OCI-LY1 (cell line): Measurements from ENCODE around the gene TMEM131.

ENCODE experiments used
- EZH2 ChIP-seq: fragments of 200-600 bp; sonication (generic), shearing (Covaris generic); IDR thresholded peaks from 2 replicates; pipeline ENCODE4 v1.8.0; 2017; ENCODE audit warnings: borderline replicate concordance, mixed run types, mild to moderate bottlenecking, antibody characterized with exemption, low read length, moderate library complexity, mixed read lengths
- TF ChIP-seq, protein P1 (sequence below): fragments of 200-600 bp; sonication (generic), shearing (Covaris generic); IDR thresholded peaks from 2 replicates; pipeline ENCODE4 v1.5.1; 2017; ENCODE audit warnings: mild to moderate bottlenecking, antibody characterized with exemption, low read length, moderate library complexity, mixed read lengths

DNA sequence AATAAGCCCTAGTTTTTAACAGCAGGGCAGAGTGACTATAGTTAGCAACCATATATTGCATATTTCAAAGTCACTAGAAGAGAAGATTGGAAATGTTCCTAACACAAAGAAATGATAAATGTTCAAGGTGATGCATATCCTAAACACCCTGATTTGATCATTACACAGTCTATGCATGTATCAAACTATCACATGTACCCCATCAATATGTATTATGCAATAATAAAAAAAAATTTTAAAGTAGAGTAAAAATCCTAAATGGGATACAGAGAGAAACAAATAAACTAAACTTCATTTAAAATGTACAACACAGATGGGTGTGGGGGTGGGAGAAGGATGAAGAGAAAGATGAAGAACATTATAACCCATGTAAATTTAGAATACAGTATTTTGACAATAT lies 93.9 kb downstream of the TMEM131 start:
- TF ChIP-seq EZH2: no peak
- TF ChIP-seq, protein P1, sequence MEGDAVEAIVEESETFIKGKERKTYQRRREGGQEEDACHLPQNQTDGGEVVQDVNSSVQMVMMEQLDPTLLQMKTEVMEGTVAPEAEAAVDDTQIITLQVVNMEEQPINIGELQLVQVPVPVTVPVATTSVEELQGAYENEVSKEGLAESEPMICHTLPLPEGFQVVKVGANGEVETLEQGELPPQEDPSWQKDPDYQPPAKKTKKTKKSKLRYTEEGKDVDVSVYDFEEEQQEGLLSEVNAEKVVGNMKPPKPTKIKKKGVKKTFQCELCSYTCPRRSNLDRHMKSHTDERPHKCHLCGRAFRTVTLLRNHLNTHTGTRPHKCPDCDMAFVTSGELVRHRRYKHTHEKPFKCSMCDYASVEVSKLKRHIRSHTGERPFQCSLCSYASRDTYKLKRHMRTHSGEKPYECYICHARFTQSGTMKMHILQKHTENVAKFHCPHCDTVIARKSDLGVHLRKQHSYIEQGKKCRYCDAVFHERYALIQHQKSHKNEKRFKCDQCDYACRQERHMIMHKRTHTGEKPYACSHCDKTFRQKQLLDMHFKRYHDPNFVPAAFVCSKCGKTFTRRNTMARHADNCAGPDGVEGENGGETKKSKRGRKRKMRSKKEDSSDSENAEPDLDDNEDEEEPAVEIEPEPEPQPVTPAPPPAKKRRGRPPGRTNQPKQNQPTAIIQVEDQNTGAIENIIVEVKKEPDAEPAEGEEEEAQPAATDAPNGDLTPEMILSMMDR: no peak
